SK-N-SH (cell line): ENCODE results near the gene AFMID.

Source experiments
- CHD2 ChIP-seq: fragments of 150-350 bp; IDR thresholded peaks from 2 replicates; pipeline ENCODE4 v1.6.1; 2018; ENCODE audit warnings: low read length; ENCODE audit not compliant: partially characterized antibody
- CTCF ChIP-seq: fragments of 200-600 bp; sonication (generic); IDR thresholded peaks from 2 replicates; pipeline ENCODE4 v1.6.1; 2017; ENCODE audit warnings: antibody characterized with exemption, mild to moderate bottlenecking, moderate library complexity
- EP300 ChIP-seq, 2 experiments: IDR thresholded peaks; 2 replicates each; pipeline versions ENCODE4 v1.4.0 to v1.6.1; 2012; ENCODE audit warnings: borderline replicate concordance in 1 of 2, low read depth in 1 of 2, low read length in 1 of 2
- EZH2phosphoT487 ChIP-seq: fragments of 200-600 bp; sonication (generic); IDR thresholded peaks from 2 replicates; pipeline ENCODE4 v1.6.1; 2017; ENCODE audit warnings: low read depth, mixed run types, mild to moderate bottlenecking, antibody characterized with exemption, moderate library complexity, borderline replicate concordance
- FOXM1 ChIP-seq: IDR thresholded peaks from 2 replicates; pipeline ENCODE4 v1.4.0; 2012; ENCODE audit warnings: low read depth, mild to moderate bottlenecking
- MEF2A ChIP-seq: IDR thresholded peaks from 2 replicates; pipeline ENCODE4 v1.4.0; 2012; ENCODE audit warnings: low read depth, borderline replicate concordance
- TAF1 ChIP-seq: IDR thresholded peaks from 2 replicates; pipeline ENCODE4 v1.6.1; 2012; ENCODE audit warnings: low read depth, mild to moderate bottlenecking, low read length, moderate library complexity, borderline replicate concordance
- YY1 ChIP-seq: IDR thresholded peaks from 2 replicates; pipeline ENCODE4 v1.4.0; 2012; ENCODE audit warnings: low read depth, mild to moderate bottlenecking

GRCh38 chr17:78180083-78180482 lies 7.1 kb upstream of the AFMID start:
- TF ChIP-seq CTCF (no peak), YY1 (no peak), EP300 (IDR thresholded peaks at IDR 0.05; ENCODE audit: borderline replicate concordance in 1 of 2, low read depth in 1 of 2, low read length in 1 of 2) (no peak), TAF1 (no peak), EZH2phosphoT487 (no peak), MEF2A (no peak), FOXM1 (no peak), CHD2 (no peak)
